Hippocampal formation (tissue), 2 donors: Measurements from ENCODE around the gene SFRP5.

Experiments
- DNase-seq, 2 donors: peaks; one replicate each; lab custom pipeline; 2025; lab: John Stamatoyannopoulos, UW

Gene SFRP5

DNA sequence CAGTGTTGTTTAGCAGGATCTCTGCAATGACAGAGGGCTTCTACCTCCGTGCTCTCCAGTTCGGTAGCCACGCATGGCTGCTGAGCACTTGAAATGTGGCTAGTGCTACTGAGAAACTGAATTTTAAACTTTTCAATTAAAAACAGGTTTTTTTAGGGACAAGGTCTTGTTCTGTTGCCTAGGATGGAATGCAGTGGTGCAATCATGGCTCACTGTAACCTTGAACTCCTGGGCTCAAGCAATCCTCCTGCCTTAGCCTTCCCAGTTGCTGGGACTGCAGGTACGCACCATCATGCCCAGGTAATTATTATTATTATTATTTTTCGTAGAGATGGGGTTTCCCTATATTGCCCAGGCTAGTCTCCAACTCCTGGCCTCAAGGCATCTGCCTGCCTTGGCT lies 13.4 kb upstream of the SFRP5 start:
- DNase-seq = no peak

DNA sequence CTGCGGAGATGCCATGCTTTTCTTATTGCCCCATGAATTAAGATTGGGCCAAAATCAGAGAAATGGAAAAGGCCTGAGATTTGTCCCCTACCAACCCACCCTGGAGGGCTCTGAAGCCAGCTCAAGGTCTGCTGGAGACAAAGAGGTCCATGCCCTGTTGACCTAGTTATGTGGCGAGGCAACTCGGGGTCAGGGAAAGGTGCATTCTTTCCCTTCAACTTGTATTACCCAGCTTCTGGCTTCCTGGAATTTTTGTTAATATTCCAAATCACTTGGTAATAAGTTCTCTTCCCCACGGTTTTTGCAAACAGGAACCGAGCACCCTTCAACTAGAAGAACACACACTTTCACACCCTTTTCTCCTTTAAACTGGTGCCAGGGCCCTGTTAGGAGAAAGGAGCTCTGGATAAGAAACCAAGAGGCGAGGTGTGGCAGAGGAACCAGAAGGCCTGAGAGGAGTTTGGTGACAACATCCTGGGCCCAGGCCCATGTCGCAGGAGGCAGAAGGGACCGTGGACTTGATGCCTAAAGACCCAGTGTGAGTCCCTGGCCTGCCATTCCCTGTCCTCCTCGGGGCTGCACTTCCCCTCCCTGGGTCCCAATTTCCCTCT lies 12.5 kb upstream of the SFRP5 start:
- DNase-seq = no peak

DNA sequence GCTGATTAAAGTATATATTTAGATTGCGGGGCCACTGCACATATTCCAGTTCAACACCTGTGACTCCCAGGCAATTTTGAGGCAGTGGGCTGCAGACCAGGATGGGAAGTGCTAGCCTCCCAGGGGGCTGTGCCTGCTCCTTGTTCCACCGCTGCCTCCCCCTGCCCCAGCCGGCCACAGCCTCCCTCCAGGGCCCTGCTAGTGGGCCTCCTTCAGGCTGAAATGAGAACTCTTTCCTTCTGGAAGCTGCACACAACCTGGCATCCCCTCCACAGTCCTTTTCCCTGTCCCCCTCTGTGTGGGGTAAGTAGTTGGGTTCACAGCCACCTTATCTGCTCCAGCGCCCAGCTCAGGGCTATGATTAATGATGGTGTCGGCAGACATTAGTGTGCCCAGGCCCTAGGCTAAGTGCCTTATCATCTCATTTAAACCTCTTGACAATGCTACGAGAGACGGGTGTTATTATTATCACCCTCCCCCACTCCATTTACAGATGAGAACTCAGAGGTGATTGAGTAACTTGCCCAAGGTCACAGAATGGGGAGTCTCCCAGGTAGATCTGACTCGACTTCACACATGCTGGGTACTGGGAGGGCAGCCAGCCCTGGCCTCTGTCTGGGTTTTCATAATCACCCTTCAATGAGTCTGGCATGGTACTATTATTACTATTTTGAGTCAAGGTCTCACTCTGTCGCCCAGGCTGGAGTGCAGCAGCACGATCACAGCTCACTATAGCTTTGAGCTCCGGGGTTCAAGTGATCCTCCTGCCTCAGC lies 10.8 kb upstream of the SFRP5 start:
- DNase-seq = no peak

DNA sequence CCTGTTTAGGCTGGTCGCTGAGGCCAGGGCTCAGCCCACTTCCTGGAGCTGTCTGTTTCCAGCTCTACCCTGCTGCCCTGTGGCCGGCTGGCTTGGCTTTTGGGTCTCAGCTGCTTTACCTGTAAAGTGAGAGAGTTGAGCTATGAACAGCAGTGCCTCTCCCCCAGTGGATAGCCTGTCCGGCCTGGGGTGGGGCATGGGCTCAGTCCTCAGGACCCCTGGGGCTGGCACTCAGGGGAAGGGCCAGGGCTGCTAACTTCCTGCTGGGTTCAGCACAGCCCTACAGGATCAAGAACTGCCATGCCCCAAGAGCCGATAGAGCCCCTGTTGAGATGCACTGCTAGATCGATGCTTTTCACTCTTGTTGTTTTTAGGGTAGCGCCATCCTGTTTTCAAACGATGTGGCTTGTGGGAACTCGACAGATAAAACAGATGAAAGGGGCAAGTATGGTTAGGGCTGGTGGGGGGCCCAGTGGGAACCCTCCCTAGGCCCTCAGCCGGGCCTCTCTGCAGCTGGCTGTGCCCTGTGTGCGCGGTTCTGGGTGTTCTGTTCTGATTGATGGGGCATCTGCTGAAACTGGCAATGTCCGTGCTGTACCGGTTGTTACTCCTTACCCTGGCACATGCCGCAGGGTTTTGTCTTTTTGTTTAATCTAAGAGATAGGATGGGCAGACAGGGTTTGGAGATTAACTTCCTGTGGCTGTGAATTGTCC lies 10.0 kb upstream of the SFRP5 start:
- no peak for DNase-seq

DNA sequence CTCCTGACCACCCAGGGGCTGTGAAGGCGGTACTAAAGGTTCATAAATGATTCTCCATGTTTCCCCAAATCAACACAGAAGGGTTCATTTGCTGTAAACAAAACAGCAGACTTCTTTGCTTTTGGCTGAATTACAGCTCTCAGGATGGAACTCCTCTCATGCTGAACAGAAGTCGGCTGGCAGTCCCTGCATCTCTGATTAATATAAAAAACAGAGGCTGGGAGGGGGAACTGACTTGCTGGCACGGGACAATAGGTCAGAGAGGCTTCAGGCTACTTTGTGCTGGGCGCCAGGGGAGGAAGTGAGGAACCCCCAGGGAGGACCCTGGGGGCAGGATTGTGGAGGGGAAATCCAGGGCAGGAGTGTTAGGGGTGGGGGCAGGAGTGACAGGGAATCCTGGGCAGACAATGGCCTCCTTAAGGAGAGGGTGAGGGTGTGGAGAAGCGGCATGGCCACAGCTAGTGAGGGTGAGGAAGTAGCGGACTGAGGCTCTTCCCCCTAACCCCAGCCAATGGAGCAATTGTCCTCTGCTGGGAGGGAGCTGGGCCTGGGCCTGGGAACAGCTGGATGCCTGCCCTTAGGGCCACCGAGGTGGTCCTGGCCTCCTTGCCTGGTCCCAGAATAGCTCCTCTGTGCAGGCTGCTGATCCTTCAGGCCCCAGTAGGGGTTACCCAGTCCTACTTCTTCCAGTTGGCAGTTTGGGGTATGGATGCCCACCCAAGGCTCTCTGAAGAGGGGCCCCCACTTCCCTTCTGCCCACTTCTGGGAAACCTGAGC lies 9.2 kb upstream of the SFRP5 start:
- no peak for DNase-seq

DNA sequence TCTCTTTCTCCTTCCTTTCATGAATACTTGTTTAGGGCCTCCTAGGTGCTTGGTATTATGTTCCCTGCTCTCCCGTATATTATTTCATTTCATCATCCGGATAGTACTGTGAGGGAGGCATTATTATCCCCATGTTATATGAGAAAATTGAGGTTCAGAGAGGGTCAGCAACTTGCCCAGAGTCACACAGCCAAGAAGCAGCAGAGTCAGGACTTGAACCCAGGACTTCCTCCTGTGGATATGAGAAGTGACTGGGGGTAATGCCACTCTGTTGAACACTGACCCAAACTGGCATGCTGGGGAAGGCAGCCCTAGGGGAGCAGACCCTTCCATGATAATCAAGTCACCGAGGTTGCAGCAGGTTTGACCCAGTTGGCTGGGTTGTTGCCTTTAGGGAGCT lies 8.2 kb upstream of the SFRP5 start:
- DNase-seq = no peak

DNA sequence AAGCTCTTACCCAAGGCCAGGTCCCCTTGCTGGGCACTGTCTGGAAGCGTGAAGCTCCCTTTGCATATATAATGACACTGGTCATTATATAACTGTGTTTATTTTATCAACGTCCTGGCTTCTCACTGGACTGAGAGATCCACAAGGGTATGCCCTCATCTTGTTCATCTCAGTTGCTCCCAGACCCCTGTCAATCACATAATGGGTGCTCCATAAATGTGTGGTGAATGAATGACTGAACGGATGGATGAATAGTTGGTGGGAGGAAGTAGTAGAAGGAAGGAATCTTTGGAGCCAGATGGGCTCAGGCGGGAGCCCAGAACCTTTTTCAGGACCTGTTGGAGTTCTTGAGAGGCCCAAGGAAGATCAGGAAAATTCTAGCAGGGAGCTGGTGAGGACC lies 7.7 kb upstream of the SFRP5 start:
- no peak for DNase-seq

DNA sequence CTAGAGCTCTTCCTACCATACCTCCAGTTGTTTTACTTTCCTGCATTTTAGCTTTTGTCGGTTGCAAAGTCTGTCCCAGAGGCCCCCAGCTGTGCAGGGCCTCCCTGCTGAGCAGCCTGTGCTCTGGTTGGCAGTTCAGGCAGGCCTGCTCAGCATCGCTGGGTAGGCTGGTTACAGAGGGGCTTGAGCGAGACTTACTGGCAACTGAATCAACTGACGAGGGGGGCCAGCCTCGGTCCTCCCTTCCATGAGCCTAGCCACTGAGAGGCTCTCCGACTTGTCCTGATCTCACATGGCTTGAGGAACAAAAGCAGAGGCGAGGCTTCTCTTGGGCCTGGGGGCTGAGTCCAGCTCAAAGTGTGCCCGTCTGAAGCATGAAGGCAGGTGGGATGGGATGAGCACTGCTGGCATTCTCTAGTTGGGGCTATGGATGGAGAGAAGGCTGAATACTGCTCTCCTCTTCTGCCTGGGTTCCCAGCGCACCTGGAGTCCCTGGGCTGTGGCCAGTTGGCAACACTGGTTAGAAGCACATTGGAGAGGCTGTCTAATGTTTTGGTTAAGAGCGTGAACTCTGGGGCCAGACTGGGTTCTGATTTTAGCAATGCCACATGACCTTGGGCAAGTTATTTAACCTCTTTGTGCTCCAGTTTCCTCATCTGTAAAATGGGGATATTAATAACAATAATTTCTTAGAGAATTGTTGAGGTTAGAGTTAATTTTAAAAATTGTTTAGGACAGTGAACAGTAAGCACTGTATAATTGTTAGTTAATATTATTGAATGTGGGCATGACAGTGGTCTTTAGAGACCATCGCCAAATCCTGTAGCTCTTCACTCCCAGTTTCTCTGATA lies 6.9 kb upstream of the SFRP5 start:
- no peak for DNase-seq

DNA sequence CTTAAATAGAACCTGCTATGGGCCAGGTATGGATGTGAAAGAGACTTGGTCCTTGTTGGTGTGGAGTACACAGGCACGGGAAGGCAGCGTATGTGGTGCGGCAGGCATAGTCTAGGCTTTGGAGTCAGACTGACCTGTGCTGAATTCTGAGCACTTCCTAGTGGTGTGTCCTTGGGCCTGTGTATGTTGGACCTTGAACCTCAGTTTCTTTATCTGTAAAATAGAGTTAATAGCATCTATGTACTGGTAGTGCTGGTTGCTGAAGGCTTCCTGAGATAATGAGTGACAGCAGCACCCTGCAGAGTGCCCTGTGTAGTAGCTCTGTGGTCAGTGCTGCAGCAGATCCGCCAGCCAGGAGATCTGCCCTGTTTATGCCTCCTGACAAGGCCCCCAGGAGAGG lies 5.3 kb upstream of the SFRP5 start:
- DNase-seq = no peak

DNA sequence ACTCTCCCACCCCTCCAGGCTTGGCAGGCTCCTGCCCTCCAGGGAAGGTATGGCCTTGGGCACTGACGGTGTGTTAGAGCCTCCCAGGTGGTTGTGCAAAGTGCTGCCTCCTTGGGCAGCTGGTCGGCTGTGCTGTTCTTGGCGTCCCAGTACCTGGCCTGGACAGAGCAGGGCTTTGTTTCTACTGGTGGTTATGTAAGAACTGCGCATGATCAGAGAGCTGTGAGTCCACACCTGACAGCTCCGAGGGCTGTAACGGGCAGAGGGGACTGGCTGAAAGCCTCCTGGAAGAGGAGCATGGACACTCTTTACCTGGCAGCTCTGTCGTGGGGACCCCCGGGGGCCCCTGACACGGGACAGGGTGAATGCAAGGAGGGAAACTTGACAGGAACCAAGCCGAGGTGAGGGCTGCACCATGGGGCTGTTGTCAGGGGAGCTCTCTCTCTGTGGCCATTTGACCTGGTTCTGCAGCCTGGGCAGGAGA lies 3.1 kb upstream of the SFRP5 start:
- no peak for DNase-seq

DNA sequence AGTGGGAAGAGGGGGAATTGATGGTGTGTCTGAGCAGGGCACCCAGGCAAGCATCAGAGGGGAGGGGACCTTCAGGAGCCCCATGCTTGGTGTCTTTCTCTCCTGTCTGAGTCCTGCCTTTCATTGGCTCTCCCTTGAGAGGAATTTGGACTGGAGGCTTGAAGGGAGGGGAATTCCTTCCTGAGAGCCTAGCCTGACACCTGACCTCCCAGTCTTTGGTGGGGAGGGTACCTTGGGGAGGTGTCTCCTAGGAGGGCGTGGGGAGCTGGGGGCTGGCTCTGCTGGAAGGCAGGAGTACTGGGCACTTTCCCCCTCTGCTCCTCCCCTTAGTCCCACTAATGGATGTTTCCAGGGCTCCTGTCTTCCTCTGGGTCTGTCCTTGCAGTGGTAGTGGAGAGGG lies 1.3 kb upstream of the SFRP5 start:
- no peak for DNase-seq

DNA sequence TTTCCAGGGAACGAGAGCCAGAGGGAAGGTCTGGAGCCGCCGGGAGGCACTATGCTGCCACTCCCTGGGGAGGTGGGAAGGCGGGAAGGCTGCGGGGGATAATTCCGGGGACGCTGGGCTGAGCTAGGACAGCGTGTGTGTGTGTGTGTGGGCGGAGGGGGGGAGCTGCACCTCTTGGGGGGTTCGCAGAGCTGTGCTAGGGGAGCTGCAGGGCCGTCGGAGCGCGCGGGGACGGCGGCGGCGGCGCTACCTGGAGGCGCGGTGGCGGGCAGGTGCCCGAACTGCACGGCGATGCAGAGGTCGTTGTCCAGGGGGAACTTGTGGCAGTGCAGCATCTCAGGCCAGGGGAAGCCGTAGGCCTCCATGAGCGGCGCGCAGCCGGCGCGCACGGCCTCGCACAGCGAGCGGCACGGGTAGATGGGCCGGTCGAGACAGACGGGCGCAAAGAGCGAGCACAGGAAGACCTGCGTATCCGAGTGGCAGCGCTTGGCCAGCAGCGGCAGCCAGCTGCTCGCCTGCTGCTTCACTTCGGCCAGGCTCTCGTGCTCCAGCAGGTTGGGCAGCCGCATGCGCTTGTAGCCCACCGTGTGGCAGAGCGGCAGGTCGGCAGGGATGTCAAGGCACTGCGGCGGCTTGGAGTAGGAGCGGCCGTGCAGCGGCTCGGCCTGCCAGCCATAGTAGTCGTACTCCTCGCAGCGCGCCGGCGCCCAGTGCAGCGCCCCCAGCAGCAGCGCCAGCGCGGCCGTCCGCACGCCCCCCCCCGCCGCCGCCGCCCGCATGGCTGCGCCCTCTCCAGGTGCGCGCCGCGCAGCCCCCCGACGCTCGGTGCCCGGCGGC lies 526 bp downstream of the SFRP5 start:
- no peak for DNase-seq

DNA sequence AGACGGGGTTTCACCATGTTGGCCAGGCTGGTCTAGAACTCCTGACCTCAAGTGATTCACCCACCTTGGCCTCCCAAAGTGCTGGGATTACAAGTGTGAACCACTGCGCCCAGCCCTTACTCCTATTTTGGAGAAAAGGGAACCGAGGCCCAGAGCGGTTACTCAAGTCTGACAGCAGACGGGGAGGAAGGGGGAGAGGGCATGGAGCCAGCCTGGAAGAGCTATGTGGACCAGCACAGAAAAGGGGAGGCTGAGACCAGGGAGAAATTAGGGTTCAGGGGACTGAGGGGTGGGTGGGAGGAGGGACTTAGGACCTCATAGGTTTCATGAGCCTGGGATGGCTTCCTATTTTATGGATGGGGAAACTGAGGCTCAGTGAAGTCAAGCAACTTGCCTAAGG lies 1.5 kb downstream of the SFRP5 start:
- DNase-seq = no peak

DNA sequence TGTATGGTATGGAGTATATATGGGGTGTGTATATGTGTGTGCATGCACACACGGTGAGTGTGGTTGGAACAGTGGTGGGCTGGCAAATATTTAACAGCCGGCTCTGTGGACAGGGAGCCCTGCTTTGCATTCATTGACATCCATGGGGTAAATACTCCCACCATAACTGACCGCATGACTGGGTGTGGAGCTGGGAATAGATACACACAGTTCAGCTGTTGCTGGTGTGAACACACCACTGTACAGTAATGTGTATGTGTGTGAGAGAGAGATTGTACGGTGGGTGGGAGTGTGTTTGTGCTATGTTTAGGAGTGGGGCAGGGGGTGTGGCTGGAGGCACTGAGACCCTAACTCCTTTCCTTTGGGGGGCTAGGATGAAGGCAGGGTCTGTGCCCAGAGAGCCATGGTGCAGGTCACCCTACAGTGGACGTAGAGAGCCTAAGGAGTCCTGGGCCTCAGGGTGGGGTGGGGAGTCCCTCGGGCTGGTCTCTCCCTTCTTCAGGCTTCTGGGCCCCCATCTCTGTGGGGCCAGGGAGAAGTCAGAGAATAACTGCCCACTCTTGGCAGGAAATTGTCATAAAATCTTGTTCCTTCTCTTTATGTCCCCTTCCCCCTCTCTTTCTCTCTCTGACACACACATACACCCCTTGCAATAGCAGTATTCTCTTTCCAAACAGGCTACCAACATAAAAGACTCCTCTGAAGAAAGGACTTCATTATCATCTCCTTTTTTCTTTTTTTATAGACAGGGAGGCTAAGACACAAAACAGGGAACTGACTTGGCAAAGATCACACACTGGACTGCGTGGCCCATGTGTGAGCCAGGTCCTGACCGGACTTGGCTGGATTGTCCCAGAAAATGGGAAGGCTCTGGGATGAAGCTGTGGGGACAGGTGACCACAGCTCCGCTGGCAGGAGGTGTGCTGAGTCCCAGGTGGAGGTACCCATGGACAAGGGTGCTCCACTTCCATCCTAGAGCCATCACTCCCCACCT lies 3.2 kb downstream of the SFRP5 start:
- DNase-seq = no peak

DNA sequence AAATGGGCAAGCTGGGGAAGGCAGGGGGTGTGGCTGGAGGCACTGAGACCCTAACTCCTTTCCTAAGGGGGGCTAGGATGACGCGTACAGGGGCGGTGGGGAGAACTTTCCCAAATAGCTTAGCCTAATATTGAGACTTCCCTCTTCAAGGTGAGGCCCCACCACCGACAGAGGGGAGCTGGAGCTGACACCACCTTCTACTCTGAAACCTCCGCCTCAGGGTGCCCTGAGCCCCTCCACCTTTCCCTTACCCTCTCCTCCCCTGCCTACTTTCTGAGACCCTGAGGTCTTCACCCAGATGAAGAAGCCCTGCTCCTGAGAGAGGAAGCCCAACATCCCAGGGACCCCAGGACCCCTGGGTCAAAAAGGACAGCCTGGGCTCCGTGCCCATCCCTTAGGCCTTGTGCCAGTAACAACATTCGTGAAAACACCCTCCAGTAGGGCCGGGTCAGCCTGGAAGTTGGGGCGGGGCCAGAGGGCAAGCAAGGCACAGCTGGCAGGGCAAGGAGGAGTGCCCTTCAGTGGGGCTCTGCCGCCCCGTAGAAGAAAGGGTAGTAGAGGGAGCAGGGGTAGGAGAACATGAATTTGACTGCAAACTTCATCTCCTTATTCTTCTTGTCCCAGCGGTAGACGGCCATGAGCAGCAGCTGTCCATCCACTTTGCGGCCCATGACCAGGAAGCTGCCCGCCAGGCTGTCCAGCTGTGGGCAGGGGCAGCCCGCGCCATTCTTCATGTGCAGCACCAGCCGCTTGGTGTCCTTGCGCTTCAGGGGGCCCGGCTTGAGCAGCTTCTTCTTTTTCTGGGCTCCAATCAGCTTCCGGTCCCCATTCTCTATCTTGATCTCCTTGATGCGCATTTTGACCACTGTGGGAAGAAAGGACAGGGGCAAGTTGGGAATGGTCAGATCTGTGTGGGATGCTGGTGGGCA lies 4.5 kb downstream of the SFRP5 start:
- no peak for DNase-seq

DNA sequence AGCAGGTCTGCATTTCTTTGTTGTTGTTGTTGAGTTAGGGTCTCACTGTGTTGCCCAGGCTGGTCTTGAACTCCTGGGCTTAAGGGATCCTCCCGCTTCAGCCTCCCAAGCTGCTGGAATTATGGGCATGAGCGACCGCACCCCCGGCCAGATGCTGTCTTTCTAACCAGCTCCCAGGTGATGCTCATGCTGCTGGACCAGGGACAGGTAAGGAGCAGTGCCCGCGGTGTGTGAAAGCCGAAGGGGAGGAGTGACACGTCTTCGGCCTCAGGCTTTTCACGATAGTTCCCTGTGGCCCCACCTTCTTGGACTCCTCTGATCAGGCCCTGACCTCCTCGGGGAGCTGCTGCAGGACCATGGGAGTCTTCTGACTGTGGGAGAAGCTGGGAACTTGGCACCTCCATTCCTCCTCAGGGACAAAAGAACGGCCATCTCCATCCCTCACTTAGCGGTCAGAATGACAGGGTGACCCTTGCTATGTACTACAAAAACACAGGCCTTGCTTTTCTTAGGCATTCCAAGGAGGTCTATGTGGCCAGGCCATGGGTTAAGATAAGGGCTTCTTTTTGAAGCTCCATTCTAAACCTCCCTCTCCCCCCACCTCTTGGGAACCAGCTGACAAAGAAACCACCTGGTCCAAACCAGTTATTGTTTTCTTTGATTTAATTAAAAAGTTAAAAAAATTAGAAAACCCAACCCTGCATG lies 5.5 kb downstream of the SFRP5 start:
- no peak for DNase-seq

DNA sequence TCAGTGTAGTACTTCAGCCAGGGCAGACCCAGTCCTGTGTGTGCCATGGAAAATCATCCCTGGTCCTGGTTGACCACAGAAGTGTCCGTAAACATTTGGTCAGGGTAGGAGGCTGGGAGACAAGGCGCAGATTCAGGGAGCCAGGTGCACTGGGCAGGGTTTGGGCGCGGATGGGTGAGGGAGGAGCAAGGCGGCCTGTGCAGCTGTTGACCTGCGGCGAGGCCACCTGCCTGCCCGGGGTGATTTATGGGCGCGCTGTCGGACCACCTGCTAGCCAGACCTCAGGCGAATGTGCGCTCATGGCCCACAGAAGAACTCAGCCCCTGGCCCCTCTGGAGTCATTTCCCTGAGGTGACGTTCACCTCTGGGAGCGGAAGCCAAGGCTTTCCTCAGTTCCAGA lies 6.6 kb downstream of the SFRP5 start:
- DNase-seq = no peak
